NCI-H1105 treated with DMSO at 0.1 percent for 48 hours (cell line): ENCODE measurements around the gene SERP2.

ENCODE experiments used
- DNase-seq: peaks from one replicate; lab custom pipeline; 2025; lab: John Stamatoyannopoulos, UW

SERP2 gene

DNA sequence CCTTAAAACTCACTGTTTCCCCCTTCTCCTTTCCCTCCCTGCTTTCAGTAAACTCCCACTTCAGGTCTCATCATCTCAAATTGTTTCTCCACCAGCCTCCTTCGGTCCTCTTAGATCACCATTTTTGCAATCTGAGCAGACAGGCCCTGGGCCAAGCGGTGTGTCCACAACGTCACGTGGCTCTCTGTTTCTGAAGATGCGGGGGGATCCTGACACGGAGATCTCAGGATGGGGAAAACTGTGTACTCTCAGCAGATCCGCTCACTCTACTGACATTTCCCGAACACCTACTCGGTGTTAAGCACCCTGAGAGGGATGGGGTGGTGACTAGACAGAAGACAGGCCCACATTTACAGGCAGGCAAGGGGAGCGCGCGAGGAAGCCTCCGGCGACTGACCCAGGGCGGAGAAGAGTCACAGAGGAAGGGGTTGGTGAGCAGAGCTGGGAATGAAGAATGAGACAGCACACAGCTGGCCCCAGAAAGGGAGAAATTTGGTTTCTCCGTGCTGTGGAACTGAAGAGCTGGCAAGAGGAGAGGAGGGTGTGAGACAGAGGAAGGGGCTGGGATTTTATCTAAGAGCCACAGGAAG lies 38.8 kb downstream of the SERP2 start:
- no peak for DNase-seq

DNA sequence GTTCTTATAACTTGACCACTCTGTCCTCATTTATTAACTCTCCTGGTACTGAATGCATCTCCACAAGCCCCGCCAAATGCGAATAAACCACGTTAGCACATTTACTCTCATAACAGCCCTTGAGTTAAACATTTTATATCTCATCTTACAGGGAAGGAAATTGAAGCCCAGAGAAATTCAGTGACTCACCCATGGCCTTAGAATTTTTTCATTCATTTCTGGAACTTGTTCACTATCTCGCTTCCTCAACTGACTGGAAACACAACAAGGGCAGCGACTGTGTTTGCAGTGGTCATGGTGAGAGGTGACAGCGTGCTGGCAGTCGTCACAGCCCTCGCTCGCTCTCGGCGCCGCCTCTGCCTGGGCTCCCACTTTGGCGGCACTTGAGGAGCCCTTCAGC lies 39.5 kb downstream of the SERP2 start:
- DNase-seq = no peak

DNA sequence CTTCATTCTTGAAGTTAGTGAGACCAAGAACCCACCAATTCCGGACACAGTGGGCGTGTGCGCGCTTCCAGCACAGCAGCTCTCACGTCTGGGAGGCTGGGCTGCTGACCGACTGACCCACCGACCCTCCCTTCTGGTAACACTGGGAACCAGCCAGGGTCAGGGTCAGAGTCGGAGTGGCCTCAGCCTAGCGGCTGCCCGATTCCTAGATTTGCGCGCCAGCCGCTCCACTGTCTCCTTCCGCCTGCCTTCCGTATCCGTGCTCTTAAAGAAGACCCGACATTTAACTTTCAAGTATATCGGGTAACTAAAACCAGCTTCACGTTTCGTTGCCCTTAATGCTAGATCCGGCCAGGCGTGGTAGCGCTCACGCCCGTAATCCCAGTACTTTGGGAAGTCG lies 41.1 kb downstream of the SERP2 start:
- DNase-seq = no peak

DNA sequence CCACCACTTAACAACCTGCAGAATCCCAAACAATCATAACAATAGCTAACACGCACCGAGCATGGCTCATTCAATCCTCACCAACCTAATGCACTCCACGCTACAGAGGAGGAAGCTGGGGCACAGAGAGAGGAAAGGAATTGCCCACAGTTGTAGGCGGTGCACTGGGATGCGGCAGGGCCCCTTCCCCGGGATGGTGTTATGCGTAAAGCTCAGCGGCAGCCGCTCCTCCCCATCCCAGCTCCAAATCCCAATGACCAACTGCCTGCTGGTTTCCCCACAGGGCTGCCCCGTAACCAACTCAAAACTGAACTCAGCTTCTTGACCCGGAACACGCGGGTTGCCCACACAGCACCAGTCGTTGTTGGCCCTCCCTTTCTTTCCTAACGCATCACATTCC lies 42.2 kb downstream of the SERP2 start:
- no peak for DNase-seq

DNA sequence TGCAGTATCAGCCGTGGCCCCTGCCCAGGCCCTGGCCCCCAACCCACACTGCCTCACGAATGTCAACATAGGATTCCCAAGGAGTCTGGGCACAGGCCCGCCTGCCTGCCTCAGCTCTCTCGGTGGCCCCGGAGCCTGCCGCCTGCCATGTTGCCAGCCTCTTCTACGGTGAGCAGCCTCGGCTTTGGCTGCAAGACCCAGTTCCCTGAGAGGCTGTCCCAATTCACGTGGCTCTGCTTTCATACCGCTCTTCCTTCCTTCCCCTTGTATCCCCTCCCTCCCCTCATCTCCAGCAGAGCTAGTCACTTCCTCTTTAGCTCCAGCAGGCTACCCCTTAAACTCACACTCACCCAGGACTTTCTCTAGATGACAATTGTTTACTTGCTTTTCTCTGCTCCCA lies 42.7 kb downstream of the SERP2 start:
- no peak for DNase-seq

DNA sequence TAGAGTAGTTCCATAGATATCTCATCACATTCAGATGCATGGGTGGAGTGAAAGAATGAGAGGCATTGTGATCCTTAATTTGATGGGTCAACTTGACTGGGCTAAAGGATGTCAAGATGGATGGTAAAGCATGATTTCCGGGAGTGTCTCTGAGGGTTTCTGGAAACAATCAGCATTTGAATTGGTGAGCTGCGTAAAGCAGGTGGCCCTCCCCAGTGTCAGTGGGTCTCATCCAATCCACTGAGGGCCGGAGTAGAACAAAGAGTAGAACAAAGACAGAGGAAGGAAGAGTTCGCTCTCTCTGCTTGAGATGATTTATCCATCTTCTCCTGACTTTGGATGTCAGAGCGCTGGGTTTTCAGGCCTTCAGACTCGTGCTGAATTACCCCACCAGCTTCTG lies 43.1 kb downstream of the SERP2 start:
- DNase-seq = no peak

DNA sequence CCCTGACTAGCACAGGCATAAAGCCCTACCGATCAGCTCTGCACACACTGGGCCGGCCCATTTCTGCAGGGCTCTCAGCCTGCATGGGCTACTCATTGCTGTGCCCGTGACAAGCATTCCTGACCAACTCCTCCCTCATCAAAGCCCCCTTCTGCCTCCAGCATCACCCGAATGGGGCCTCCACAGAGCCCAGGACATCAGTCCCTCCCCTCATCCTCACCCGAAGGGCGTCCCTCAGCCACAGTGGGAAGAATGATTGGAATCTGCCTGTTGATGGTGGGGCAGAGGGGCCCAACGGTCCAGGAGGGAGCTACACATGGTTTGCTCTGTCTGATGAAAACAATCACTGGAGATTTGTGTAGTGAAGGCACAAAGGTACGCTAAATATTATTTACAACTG lies 43.8 kb downstream of the SERP2 start:
- DNase-seq = no peak

DNA sequence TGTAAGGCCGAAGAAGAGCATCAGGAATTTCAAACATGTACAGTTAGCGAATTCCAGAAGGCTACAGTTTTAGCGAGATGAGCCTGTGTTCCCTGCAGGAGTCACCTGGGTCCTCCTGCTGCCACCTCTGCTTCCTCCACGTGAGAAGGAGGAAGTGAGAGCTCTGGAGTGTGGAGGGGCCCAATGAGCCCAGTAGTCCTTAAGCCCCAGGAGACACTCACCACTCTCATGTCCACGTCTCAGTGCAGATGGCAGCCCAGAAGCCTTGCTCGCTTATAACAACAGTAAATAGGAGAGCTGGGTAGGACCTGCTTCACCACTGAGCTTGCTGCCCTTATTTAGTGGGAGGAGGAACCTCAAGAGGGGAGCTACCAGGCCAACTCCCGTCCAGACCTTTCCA lies 44.3 kb downstream of the SERP2 start:
- DNase-seq = no peak

DNA sequence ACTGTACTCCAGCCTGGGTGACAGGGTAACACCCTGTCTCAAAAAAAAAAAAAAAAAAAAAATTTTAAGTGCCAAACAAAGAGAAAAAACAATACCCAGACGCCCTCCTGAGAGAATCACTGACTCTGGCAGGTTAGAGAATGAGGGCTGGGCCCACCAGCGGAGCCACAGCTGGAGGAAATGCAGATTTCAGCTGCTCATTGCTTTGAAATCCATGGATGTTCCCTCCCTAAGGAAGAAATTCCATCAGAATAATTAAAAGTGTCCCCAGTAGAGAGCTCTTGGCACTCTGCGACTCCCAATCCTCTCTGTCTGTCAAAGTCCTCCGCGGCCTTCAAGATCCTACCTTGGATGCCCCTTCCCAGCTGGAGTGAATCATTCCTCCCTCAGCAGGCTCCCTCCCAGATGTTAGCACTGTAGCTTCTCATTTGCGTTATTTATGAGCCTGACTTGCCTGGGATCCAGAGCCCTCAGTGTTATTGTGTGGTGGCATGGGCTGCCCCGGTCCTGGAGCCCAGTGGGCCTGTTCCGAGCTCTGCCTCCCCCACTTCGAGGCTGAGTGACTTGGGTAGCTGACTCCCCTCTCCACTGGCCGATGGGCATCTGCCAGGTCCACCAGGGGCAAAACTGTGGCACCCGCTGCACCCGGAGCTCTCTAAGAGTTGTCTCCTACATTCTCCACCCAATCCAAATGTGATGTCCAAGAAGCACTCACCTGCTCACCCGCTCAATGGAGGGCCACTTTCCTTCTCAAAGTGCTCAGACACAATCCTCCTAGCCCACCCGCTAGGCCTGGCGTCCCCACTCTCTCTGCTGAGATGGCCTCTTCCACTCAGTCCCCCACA lies 47.0 kb downstream of the SERP2 start:
- no peak for DNase-seq

DNA sequence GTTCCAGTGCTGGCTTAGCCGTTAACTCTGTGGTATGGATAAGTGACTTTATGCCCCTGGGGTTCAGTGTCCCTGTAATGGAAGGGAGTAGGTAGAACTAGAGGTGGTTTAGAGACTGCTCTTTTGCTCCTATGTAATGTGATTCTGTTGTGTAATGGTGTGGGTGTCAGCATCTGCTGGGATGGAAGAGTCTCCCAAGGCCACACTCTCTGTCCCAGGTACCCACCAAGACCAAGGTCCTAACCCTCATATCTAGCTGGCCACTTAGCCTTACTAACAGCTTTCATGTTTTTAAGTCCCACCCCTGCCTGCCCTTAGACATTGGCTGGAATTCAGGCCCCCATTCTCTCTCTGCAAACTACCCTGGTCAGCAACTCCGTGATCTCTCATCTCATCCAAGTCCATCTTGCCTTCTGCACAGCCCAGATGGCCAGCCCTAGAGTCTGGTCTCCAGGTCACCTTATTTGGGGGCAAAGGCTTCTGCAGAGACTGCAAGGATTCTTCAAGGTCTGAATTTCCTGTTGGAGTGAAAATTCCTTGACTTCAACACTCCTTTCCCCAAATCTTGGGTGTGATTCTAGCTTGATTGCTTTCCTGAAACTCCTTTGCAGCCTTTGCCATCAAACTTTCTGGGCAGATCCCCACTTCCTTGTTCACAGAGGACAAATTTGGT lies 48.4 kb downstream of the SERP2 start:
- DNase-seq = no peak

DNA sequence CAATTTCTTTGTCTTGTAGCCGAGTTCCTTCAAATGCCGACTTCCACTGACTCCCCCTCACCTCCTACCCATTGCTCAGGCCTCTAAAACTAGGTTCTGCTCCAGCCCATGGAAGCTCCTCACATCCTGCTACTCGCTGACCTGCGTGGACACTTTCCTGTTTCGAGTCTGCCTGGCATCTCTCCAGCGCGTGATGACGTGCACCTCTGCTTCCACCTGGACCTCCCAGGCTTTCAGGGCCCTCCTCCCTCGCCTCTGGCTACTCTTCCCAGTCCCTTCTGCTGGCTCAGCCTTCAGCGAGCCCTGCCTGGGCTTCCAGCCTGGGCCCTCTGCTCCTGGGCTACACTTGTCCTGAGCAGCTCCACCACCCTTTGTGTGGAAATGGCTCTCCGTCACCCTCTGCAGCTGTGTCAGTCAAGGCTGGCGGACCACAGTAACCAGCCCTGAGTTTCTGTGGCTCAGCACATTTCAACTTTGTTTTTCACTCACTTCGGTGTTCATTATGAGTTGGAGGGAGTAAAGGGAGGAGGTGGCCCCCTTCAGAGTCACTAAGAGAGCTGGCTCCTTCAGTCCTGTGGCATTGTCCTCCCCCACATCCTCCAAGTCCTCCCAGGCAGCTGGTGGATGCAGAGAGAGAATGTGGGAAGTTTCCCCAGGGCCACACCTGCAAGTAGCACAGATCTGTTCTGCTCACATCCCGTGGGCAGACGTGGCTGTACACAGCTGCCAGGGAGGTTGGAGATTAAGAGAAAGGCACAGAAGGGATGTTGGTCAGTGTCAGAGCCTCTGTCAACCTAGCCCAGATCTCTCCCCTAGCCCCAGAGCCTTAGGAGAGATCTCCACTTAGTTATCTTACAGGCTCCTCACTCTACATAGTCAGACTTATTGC lies 49.4 kb downstream of the SERP2 start:
- DNase-seq = no peak

DNA sequence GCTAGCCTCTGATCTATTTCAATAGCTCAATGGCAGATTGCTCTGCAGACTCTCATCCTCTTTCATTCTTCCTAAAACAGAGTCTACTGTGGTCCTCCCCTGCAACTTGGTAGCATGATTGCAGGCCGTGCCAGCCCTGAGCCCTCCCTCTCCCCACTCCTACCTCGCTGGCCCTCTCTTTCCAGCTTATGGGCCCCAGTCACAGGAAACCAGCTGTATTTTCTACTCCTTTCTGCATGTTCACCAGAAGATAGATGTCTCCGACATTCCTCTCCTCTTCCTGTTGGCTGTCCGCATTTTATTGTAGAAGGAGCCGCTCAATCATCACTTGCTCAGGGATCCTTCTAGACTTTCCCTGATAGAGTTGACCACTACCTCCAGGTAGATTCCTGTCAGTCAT lies 50.2 kb downstream of the SERP2 start:
- no peak for DNase-seq

DNA sequence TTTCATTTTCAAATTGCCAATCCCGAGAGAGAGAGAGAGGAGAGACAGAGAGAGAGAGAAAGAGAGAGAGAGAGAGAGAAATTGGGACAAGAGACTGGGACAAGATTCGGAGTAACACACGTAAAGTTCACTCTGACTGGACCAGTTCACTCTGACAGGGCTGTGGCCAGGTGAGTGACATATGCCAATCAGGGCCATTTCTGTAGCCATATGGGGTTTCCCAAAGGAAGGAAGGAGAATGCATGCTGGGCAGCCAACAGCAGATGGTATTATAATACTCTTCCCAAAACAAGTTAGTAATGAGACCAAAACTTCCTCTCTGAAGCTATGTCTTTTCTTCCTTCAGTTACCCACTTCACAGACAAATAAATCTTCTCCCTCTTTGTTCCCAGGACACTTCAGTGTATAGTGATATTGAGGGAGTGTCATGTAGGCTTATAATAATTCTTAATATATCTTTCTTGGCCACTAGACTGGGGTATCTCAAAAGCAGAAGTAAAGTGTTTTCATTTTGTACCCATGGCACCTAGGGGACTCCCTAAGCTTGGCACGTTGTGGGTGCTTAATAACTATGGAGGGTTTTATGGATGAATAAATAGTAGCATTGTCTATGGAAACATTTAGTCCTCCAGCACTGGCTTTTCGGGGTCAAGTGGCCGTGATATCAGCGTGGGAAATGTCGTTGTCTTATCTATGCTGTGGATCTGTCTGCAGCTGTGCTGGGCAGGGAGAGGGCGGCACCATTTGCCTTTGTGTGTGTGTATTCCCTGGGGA lies 51.6 kb downstream of the SERP2 start:
- peak; percentile 6 for DNase-seq

DNA sequence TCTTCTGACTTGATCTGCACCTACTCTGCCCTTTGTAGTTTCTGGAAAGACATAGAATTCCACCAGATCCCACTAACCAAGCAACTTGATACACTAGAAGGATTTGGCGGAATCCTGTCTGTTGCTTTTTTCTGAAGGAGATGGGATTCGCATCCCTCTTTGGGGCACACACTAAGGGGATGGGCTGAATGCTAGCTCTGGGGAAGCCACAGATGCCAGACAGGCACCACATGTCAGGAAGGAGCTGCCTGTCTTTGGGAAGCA lies 52.1 kb downstream of the SERP2 start:
- DNase-seq = no peak

DNA sequence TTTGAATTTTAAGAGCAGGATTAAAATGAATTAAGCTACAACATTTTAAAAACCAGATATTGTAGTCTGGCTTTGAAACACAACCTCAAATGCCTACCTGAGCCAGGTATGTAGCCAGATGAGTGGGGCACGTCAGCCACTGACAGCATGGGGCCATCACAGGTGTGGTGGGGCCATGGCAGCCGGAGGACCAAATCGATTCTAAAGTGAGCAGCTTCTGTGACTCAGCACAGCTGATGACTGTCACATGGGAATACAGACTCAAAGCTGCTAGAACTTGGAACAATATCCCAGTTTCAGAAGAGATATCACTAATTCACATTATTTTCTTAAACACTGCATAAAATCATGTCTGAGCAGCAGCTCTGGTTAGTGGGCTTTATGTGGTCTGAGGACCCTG lies 52.8 kb downstream of the SERP2 start:
- DNase-seq = no peak

DNA sequence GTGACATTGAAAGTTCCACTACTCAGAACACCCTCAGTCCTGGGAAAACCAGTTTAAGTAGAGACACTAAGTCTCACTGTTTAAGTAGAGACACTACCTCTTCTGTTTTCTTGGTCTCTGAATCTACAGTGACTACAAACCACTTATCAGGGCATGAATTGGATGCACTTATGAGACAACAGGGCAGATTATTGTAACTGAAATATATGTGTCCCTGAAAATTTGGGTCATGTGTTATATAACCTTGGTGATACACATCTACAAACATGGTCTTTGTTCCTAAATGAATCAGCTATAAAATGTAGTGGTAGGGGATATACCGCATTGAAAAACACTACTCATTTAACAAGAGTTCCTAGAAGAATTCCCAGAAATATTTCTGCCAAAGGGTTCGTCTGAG lies 55.7 kb downstream of the SERP2 start:
- DNase-seq = no peak

DNA sequence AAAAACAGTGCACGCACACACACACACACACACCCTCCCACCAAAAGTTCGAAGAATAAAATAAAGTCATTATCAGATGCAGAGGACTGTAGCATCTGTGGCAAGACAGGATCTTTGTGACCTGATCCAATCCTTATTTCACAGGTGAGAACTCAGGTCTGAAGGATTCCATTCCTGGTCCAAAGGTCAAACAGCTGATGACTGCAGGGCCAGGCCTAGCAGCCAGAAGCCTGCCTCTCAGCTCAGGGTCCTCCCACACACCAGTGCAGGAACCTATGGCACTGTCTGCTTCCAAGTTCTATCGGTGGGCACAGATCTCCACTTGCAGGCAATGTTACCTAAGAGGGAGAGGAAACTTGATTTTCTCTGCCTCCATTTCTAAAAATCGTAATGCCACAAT lies 57.5 kb downstream of the SERP2 start:
- DNase-seq = no peak

DNA sequence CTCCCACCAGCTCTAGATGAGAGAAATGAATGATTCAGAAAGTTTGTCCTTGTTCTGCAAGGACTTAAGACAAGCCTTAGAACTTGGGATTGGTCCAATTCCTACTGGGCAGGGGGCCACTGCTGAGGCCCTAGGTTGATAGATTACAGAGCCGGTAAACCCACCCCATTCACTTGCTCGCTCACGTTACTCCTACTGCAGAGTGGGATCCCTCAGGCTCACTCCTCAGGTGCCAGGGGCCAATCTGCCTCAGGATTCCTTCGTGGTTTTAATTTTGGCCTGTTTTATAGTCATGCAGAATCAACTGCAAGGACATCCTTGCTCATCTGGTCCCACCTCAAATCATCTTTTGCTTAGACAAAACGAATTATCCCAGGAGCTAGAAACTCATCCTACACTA lies 59.0 kb downstream of the SERP2 start:
- DNase-seq = no peak

DNA sequence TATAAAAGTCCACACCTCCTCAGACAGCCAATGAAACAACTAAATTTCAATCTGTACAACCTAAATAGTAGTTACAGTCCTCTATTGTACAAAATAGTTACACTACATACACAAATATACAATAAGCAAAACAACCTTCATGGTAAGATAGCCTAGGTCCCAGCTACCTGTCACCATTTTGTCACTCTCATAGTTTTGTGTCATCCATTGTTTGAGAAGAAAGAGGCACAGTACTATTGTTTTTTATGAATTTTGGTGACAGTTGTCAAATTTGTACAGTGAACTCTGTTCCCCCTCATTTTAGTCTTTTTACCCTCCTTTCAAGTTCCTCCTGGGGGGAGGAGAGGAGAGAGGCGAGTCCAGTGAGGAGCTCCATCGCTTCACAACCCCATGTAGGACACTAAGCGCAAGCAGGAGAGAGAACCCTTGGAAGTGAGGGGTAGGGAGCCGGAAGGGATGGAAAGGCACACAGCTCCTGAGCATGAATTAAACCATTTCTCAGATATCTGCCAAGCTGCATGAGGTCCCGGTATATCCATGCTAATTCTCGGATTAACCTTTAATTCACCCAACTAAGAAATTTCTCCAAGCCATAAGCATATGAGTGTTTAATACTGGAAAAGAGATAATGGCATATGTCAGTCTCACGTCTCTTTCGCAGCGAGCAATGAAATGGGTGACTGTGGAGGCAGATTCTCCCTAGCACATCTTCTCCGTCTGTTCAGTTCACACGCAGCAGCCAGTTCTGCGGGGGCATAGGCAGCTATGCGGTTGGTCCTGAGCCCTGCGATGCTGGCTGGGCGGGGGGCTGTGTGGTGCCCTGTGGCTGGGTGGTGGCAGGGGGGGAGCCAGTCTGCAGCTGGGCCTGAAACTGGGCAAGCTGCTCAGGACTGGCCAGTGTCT lies 60.5 kb downstream of the SERP2 start:
- DNase-seq = no peak

DNA sequence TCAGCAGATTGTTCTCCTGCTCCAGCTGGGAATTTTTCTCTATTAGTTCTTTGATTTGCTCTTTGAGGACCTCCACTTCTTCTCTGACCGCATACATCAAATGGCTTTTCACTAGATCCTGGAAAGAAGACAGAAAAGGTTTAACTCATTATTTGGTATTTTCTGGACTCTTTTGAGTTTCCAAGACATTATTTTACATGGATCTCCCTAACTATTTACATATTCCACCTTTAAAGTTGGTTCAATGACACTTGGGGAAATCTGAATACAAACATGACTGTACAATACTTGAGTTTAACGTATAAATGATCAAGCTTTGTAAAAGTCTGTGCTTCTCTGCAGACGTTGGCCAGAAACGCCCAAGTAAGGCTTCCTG lies 61.1 kb downstream of the SERP2 start:
- DNase-seq = no peak
